Measurements from ENCODE around the gene MATCAP1. TPM values are rescaled to one million over a fixed set of nuclear protein-coding genes. Genes with fewer than 3 reads are reported as not detected.

Gene MATCAP1
- total RNA-seq, 1 experiment from 2014 or later = 36.5 TPM

- TSS peak; percentile 5 for BruUV-seq (replicated peaks)
- CTCF ChIA-PET = interaction anchor here (0.7 to 0.8 kb wide), 2 partner anchors 17 to 23 kb away, joined by 3 read pairs; no protein-coding TSS in a partner anchor
- H3K27ac Mint-ChIP-seq (ENCODE audit: unreplicated experiment) = no peak overlapping the region
Measured at GRCh38 chr16:67201411-67202345, 17.9 kb upstream of the MATCAP1 start.

GRCh38 chr16:67200491-67200890 lies 16.7 kb upstream of the MATCAP1 start:
- H3K4me3 Mint-ChIP-seq (ENCODE audit: low read depth, unreplicated experiment) = peak overlapping the region; percentile 88
- H3K27ac Mint-ChIP-seq (ENCODE audit: unreplicated experiment) = peak overlapping the region; percentile 94
- DNase-seq = no peak
- no peak for TF ChIP-seq CTCF (IDR thresholded peaks at IDR 0.05; ENCODE audit: unreplicated experiment)
- H3K27me3 Mint-ChIP-seq (ENCODE audit: unreplicated experiment) = no peaks in the 10 kb centered on the region
- H3K36me3 Mint-ChIP-seq (ENCODE audit: insufficient read depth, unreplicated experiment) = peaks cover 86% of the 10 kb centered on the region
- peaks cover 25% of the 10 kb centered on the region for H3K4me1 Mint-ChIP-seq (ENCODE audit: low read depth, unreplicated experiment)
- intact Hi-C loops (cut with micrococcal nuclease; ENCODE audit: unreplicated experiment) = no loop called here
- no TSS peak for BruUV-seq (replicated peaks)
- CTCF ChIA-PET = interaction anchor here (0.9 kb wide), 1 partner anchor 41 kb away, joined by 3 read pairs; no protein-coding TSS in a partner anchor
- no peaks in the 10 kb centered on the region for H3K9me3 Mint-ChIP-seq (ENCODE audit: low read depth, unreplicated experiment)

More at GRCh38 chr16:67201411-67202345, 17.9 kb upstream of the MATCAP1 start:
- Mint-ChIP-seq H3K4me1 (ENCODE audit: low read depth, unreplicated experiment) (peaks cover 15% of the 10 kb centered on the region), H3K9me3 (ENCODE audit: low read depth, unreplicated experiment) (no peaks in the 10 kb centered on the region), H3K36me3 (ENCODE audit: insufficient read depth, unreplicated experiment) (peaks cover 80% of the 10 kb centered on the region), H3K4me3 (ENCODE audit: low read depth, unreplicated experiment) (no peak overlapping the region), H3K27me3 (ENCODE audit: unreplicated experiment) (no peaks in the 10 kb centered on the region)
- intact Hi-C loops (cut with micrococcal nuclease; ENCODE audit: unreplicated experiment) = no loop called here
- no peak for TF ChIP-seq CTCF (IDR thresholded peaks at IDR 0.05; ENCODE audit: unreplicated experiment)
- no peak for DNase-seq

GRCh38 chr16:67199808-67200198 lies 16.0 kb upstream of the MATCAP1 start:
- peak; percentile 56 for DNase-seq
- Mint-ChIP-seq H3K27me3 (ENCODE audit: unreplicated experiment) (no peaks in the 10 kb centered on the region), H3K9me3 (ENCODE audit: low read depth, unreplicated experiment) (no peaks in the 10 kb centered on the region), H3K4me3 (ENCODE audit: low read depth, unreplicated experiment) (peak overlapping the region; percentile 88), H3K36me3 (ENCODE audit: insufficient read depth, unreplicated experiment) (peaks cover 93% of the 10 kb centered on the region), H3K4me1 (ENCODE audit: low read depth, unreplicated experiment) (peaks cover 25% of the 10 kb centered on the region), H3K27ac (ENCODE audit: unreplicated experiment) (peak overlapping the region; percentile 94)
- intact Hi-C loops (cut with micrococcal nuclease; ENCODE audit: unreplicated experiment) = no loop called here
- BruUV-seq (replicated peaks) = no TSS peak
- peak; percentile 77 for TF ChIP-seq CTCF (IDR thresholded peaks at IDR 0.05; ENCODE audit: unreplicated experiment)
- CTCF ChIA-PET = interaction anchor here (0.9 to 2.9 kb wide), 2 partner anchors 41 to 246 kb away, joined by 3 to 7 read pairs; no protein-coding TSS in a partner anchor

- Mint-ChIP-seq H3K27ac (ENCODE audit: unreplicated experiment) (peak within 1 kb of the TSS; percentile 94), H3K27me3 (ENCODE audit: unreplicated experiment) (no peaks in the 10 kb centered on the region), H3K4me1 (ENCODE audit: low read depth, unreplicated experiment) (peaks cover 27% of the 10 kb centered on the region), H3K4me3 (ENCODE audit: low read depth, unreplicated experiment) (peak within 1 kb of the TSS; percentile 88), H3K36me3 (ENCODE audit: insufficient read depth, unreplicated experiment) (peaks cover 93% of the 10 kb centered on the region), H3K9me3 (ENCODE audit: low read depth, unreplicated experiment) (no peaks in the 10 kb centered on the region)
- CTCF ChIA-PET = interaction anchor here (0.7 to 2.9 kb wide), 7 partner anchors 24 to 245 kb away, joined by 3 to 9 read pairs (median 5); partner anchors contain the start of genes FHOD1 and TMEM208
- BruUV-seq (replicated peaks) = no TSS peak
- peak; percentile 89 for DNase-seq
- intact Hi-C loops (cut with micrococcal nuclease; ENCODE audit: unreplicated experiment) = no loop called here
- TF ChIP-seq CTCF (IDR thresholded peaks at IDR 0.05; ENCODE audit: unreplicated experiment) = peak; percentile 93
Measured at GRCh38 chr16:67199011-67199807, 15.4 kb upstream of the MATCAP1 start, which contains the start of gene ELMO3. ELMO3 (plus strand) TSS chr16:67199131; CDS start chr16:67199327, 196 bp downstream.

Measured in Calu3 (cell line).